Fibroblast of pulmonary artery (primary cell): ENCODE measurements around the gene OGDH.
"Not testable (repeated sequence)": the region's sequence is repeated elsewhere in the genome, so short reads cannot be mapped to it uniquely, and the experiment has no call there.

Experiments used
- DNase-seq: peaks from one replicate; pipeline ENCODE4 v3.0.0-alpha.2; 2010; ENCODE audit warnings: low read depth
- H3K4me3 ChIP-seq: replicated peaks from 2 replicates; pipeline ENCODE4 v1.5.1; 2011; ENCODE audit warnings: low read depth, mild to moderate bottlenecking, control low read depth, low read length, moderate library complexity
- TF ChIP-seq, protein P1 (sequence below): IDR thresholded peaks from 2 replicates; pipeline ENCODE4 v1.5.1; 2011; ENCODE audit warnings: mild to moderate bottlenecking, control low read depth, low read length, inconsistent platforms; ENCODE audit errors: missing control alignments

OGDH gene

DNA sequence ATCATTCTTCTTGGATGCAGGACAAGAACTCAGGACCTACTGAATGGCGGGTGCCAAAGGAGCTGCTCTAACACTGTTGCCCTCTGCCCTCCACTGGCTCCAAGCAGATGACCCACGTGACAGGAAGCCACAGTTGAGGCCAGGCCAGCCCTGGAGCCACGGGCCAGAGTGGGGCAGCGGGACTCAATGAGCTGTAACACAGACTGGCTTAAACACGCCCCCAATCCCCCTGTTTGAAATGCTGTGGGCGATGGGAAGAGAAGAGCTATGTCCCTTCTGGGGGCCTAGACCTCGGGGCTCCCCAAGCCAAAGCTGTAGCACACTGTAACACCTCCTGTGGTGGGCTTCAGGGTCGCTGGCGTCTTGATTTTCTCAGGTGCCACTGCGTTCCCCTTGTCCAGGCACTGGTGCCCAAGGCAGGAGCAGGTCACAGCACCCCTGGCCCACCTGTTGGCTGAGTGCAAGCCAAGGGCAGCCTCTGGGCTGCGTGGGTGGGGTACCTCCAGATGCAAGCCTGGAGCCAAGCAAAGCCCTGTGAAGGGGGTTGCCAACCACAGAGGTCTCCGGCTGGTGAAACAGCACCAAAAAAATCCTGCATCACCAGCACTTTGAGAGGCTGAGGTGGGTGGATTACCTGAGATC lies 123.6 kb downstream of the OGDH start:
- TF ChIP-seq, protein P1, sequence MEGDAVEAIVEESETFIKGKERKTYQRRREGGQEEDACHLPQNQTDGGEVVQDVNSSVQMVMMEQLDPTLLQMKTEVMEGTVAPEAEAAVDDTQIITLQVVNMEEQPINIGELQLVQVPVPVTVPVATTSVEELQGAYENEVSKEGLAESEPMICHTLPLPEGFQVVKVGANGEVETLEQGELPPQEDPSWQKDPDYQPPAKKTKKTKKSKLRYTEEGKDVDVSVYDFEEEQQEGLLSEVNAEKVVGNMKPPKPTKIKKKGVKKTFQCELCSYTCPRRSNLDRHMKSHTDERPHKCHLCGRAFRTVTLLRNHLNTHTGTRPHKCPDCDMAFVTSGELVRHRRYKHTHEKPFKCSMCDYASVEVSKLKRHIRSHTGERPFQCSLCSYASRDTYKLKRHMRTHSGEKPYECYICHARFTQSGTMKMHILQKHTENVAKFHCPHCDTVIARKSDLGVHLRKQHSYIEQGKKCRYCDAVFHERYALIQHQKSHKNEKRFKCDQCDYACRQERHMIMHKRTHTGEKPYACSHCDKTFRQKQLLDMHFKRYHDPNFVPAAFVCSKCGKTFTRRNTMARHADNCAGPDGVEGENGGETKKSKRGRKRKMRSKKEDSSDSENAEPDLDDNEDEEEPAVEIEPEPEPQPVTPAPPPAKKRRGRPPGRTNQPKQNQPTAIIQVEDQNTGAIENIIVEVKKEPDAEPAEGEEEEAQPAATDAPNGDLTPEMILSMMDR = no peak
- H3K4me3 ChIP-seq = no peak overlapping the region
- no peak for DNase-seq

DNA sequence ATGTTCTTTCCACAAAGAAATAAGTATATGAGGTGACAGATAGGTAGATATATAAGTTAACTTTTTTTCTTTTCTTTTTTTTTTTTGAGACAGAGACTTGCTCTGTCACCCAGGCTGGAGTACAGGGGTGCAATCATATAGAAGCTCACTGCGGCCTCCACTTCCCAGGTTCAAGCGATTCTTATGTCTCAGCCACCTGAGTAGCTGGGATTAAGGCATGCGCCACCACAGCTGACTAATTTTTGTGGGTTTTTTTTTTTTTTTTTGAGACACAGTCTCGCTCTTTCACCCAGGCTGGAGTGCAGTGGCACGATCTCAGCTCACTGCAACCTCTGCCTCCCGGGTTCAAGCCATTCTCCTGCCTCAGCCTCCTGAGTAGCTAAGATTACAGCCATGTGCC lies 126.5 kb downstream of the OGDH start:
- H3K4me3 ChIP-seq, DNase-seq: not testable (repeated sequence)

DNA sequence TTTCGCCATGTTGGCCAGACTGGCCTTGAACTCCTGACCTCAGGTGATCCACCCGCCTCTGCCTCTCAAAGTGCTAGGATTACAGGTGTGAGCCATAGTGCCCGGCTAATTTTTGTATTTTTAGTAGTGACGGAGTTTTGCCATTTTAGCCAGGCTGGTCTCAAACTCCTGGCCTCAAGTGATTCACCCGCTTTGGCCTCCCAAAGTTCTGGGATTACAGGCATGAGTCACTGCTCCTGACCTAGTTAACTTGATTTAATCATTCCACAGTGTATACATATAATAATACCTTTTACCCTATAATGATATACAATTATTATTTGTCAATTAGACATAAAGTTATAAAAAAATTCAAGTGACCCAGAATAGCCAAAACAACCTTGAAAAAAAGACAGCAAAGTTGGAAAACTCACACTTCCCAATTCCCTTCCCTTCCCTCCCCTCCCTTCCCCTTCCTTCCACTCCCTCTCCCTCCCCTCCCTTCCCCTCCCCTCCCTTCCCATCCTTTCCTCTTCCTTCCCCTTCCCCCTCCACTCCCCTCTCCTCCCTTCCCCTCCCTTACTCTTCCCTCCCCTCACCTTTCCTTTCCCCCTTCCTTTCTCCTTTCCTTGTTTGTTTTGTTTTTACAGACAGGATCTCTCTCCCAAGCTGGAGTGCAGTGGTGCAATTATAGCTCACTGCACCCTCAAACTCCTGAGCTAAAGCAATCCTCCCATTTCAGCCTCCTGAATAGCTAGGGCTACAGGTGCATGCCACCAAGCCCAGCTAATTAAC lies 127.5 kb downstream of the OGDH start:
- no peak overlapping the region for H3K4me3 ChIP-seq
- peak; percentile 58 for DNase-seq
- TF ChIP-seq, protein P1 = no peak

DNA sequence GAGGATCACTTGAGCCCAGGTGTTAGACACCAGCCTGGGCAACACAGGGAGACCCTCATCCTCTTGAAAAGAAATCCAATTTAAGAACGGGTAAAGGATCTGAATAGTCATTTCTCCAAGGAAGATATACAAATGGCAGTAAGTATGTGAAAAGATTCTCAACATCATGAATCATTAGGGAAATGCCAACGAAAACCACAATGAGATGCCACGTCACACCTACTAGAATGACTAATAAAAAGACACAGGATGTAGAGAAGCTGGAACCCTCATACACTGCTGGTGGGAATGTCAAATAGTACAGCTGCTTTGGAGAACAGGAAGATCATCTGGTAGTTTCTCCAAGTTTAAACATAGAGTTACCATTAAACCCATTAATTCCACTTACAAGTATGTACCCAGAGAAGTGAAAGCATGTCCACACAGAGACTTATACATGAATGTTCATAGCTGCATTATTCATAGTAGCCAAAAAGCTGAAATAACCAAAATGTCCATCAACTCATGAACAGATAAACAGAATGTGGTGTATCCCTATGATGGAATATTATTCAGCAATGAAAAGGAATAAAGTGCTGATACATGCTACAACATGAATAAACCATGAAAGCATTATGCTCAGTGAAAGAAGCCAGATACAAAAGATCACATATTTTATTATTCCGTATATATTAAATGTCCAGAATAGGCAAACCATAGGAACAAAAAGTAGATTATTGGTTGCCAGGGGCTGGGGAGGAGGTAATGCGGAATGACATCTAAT lies 129.2 kb downstream of the OGDH start:
- TF ChIP-seq, protein P1 = no peak
- DNase-seq = peak; percentile 97
- H3K4me3 ChIP-seq = peak overlapping the region; percentile 10

DNA sequence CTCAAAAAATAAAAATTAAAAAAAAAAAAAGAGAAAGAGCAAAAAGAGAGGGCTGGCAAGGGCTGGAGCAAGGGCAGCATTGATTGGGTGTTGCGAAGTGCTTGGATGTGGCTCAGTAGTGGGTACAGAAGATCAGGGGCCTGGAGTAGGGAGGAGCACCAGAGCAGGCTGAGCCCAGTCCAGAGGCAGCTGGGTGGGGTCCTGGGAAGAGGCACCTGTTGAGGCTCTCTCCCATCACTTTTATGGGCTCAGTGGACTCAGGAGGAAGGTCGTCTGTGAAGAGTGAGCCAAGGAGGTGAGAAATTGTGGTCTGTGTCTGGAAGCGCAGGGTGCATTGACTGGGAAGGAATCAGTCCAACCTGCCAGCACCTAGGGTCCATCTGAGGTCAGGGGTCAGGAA lies 130.5 kb downstream of the OGDH start:
- no peak for DNase-seq
- no peak overlapping the region for H3K4me3 ChIP-seq
- TF ChIP-seq, protein P1 = no peak

DNA sequence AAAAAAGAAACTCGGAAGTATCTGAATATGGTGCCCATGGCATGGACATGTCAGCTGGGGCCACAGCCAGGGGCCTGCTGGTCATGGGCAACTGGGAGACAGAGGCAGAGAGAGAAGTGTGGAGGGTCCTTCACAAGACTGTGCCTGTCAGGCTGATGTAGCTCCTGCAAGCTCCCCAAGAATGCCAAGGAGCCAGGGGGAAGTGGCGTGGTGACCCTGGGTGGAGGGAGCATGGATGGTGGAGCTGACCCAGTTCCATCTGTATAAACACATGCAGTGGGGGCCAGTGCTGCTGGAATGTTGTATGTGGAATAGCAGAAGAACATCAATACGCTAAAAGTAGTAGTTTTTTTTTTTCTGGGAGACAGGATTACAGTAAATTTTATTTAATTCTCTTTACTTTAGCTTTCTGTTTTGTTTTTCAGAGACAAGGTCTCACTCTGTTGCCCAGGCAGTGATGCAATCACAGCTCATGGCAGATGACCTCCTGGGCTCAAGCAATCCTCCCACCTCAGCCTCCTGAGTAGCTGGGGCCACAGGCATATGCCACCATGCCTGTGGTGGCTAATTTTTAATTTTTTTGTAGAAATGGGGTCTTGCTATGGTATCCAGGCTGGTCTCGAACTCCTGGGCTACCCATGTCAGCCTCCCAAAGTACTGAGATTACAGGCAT lies 131.8 kb downstream of the OGDH start:
- no peak for DNase-seq
- TF ChIP-seq, protein P1 = no peak
- no peak overlapping the region for H3K4me3 ChIP-seq
